GM12874 (cell line): Measurements from ENCODE around the gene NOG.

Source experiments
- CTCF ChIP-seq: IDR thresholded peaks from 2 replicates; pipeline ENCODE4 v1.5.1; 2011; ENCODE audit warnings: low read depth, mild to moderate bottlenecking, control low read depth, low read length, moderate library complexity; ENCODE audit not compliant: insufficient read depth

Gene NOG

GRCh38 chr17:56604691-56605290 is 11.3 kb downstream of the NOG start:
- no peak for TF ChIP-seq CTCF

- no peak for TF ChIP-seq CTCF
Measured at GRCh38 chr17:56608944-56609343, 15.4 kb downstream of the NOG start.

GRCh38 chr17:56610321-56610720 is 16.8 kb downstream of the NOG start:
- no peak for TF ChIP-seq CTCF

- TF ChIP-seq CTCF: no peak
Measured at GRCh38 chr17:56613131-56613530, 19.6 kb downstream of the NOG start.

- TF ChIP-seq CTCF: no peak
Measured at GRCh38 chr17:56614522-56614921, 21.0 kb downstream of the NOG start.

GRCh38 chr17:56616239-56616638 is 22.7 kb downstream of the NOG start:
- no peak for TF ChIP-seq CTCF

- no peak for TF ChIP-seq CTCF
Measured at GRCh38 chr17:56623383-56623782, 29.9 kb downstream of the NOG start.

- no peak for TF ChIP-seq CTCF
Measured at GRCh38 chr17:56624309-56624708, 30.8 kb downstream of the NOG start.
